ENCODE data around the gene XRN1.

The XRN1 gene

DNA sequence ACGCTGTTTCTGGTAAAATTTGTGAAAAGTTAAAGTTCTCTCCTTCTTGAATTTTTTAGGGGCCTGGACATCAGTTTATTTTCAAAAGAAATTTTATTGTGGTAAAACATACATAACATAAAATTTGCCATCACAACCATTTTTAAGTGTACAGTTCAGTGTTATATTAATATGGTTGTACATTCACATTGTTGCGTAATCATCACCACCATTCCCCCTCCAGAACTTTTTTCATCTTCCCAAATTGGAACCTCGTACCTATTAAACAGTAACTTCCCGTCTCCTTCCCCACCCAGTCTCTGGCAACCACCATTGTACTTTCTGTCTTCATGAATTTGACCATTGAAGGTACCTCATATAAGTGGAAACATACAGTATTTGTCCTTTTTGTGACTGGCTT lies 23.0 kb upstream of the XRN1 start:
- no peak overlapping the region for H3K4me2 ChIP-seq (ENCODE audit: low read length)
- no peaks in the 10 kb centered on the region; the same call in 1 of the 2 replicates for H3F3A ChIP-seq (ENCODE audit: control insufficient read depth, insufficient read depth)

DNA sequence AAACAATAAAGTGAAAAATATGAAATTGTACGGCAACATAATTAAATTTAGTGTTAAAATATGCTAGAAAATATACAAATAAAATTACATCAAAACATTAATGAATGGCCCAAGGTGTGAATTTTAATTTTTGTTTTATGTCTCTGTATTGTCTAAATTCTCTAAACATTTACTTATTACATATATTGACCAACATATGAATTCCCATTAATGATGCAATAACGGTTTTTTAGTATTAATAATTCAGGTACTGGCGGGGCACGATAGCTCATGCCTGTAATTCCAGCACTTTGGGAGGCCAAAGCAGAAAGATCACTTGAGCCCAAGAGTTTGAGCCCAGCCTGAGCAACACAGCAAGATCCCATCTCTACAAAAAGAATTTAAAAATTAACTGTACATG lies 20.6 kb upstream of the XRN1 start:
- Histone ChIP-seq H3K27ac (ENCODE audit: low read depth, low read length) (no peak overlapping the region), H4K20me1 (ENCODE audit: control insufficient read depth, insufficient read depth, low read depth, low read length) (no peaks in the 10 kb centered on the region), H3K9me3 (ENCODE audit: control insufficient read depth, insufficient read depth, low read length) (no peaks in the 10 kb centered on the region), H3K4me3 (ENCODE audit: low read length) (no peak overlapping the region), H3K9me2 (replicated peaks; ENCODE audit: control insufficient read depth, low read length) (no peaks in the 10 kb centered on the region), H3K4me1 (ENCODE audit: control insufficient read depth, low read length) (no peaks in the 10 kb centered on the region), H3K36me3 (ENCODE audit: control insufficient read depth, low read length) (peaks cover 19% of the 10 kb centered on the region), H3K27me3 (ENCODE audit: control insufficient read depth, low read length) (no peaks in the 10 kb centered on the region), H3F3A (ENCODE audit: control insufficient read depth, insufficient read depth) (no peaks in the 10 kb centered on the region; the same call in 1 of the 2 replicates), H3K79me2 (ENCODE audit: control insufficient read depth, low read length) (no peaks in the 10 kb centered on the region), H3K4me2 (ENCODE audit: low read length) (no peak overlapping the region)
- TF ChIP-seq CTCF (IDR thresholded peaks at IDR 0.05; ENCODE audit: low read depth, low read length, poor library complexity, severe bottlenecking) (no peak), EZH2phosphoT487 (IDR thresholded peaks at IDR 0.05; ENCODE audit: borderline replicate concordance, low read length) (no peak)

More for the DNA sequence above, 23.0 kb upstream of the XRN1 start:
- Histone ChIP-seq H3K27ac (ENCODE audit: low read depth, low read length) (no peak overlapping the region), H4K20me1 (ENCODE audit: control insufficient read depth, insufficient read depth, low read depth, low read length) (no peaks in the 10 kb centered on the region), H3K9me3 (ENCODE audit: control insufficient read depth, insufficient read depth, low read length) (no peaks in the 10 kb centered on the region), H3K9me2 (replicated peaks; ENCODE audit: control insufficient read depth, low read length) (no peaks in the 10 kb centered on the region), H3K4me3 (ENCODE audit: low read length) (no peak overlapping the region), H3K79me2 (ENCODE audit: control insufficient read depth, low read length) (no peaks in the 10 kb centered on the region), H3K4me1 (ENCODE audit: control insufficient read depth, low read length) (no peaks in the 10 kb centered on the region), H3K27me3 (ENCODE audit: control insufficient read depth, low read length) (no peaks in the 10 kb centered on the region), H3K36me3 (ENCODE audit: control insufficient read depth, low read length) (peaks cover 14% of the 10 kb centered on the region)
- no peak for TF ChIP-seq CTCF (IDR thresholded peaks at IDR 0.05; ENCODE audit: low read depth, low read length, poor library complexity, severe bottlenecking)
- TF ChIP-seq EZH2phosphoT487 (IDR thresholded peaks at IDR 0.05; ENCODE audit: borderline replicate concordance, low read length), result no peak

- Histone ChIP-seq H3K27ac (ENCODE audit: low read depth, low read length) (no peak overlapping the region), H3K4me1 (ENCODE audit: control insufficient read depth, low read length) (no peaks in the 10 kb centered on the region), H3F3A (ENCODE audit: control insufficient read depth, insufficient read depth) (no peaks in the 10 kb centered on the region; the same call in 1 of the 2 replicates), H4K20me1 (ENCODE audit: control insufficient read depth, insufficient read depth, low read depth, low read length) (no peaks in the 10 kb centered on the region), H3K4me3 (ENCODE audit: low read length) (no peak overlapping the region), H3K4me2 (ENCODE audit: low read length) (no peak overlapping the region), H3K9me3 (ENCODE audit: control insufficient read depth, insufficient read depth, low read length) (no peaks in the 10 kb centered on the region), H3K36me3 (ENCODE audit: control insufficient read depth, low read length) (peaks cover 16% of the 10 kb centered on the region), H3K27me3 (ENCODE audit: control insufficient read depth, low read length) (no peaks in the 10 kb centered on the region), H3K9me2 (replicated peaks; ENCODE audit: control insufficient read depth, low read length) (no peaks in the 10 kb centered on the region), H3K79me2 (ENCODE audit: control insufficient read depth, low read length) (no peaks in the 10 kb centered on the region)
- TF ChIP-seq EZH2phosphoT487 (IDR thresholded peaks at IDR 0.05; ENCODE audit: borderline replicate concordance, low read length) (no peak), CTCF (IDR thresholded peaks at IDR 0.05; ENCODE audit: low read depth, low read length, poor library complexity, severe bottlenecking) (no peak)
Measured at GRCh38 chr3:142467768-142468167, 19.9 kb upstream of the XRN1 start.

Data from DOHH2 (cell line).